Loucy (cell line): ENCODE data around the gene B3GAT2.

ENCODE experiments used
- H2AFZ ChIP-seq: fragments of 200-600 bp; sonication (generic); 2 replicates; pipeline ENCODE4 v1.6.0; 2016; ENCODE audit warnings: antibody characterized with exemption, mild to moderate bottlenecking, low read length, moderate library complexity
- H3F3A ChIP-seq: fragments of 200-600 bp; 2 replicates; pipeline ENCODE4 v1.6.0; 2016; ENCODE audit warnings: antibody characterized with exemption, low read depth, mild to moderate bottlenecking
- H3K27me3 ChIP-seq: fragments of 200-600 bp; sonication (generic); 2 replicates; pipeline ENCODE4 v1.6.1; 2014; ENCODE audit warnings: low read length, mild to moderate bottlenecking; ENCODE audit not compliant: insufficient read depth, poor library complexity, severe bottlenecking
- H3K36me3 ChIP-seq: fragments of 200-600 bp; sonication (generic); 2 replicates; pipeline ENCODE4 v1.6.1; 2016; ENCODE audit warnings: low read length; ENCODE audit not compliant: insufficient read depth
- H3K4me1 ChIP-seq: fragments of 200-600 bp; sonication (generic); 2 replicates; pipeline ENCODE4 v1.5.1; 2014; ENCODE audit warnings: low read length, mild to moderate bottlenecking; ENCODE audit not compliant: insufficient read depth, poor library complexity, severe bottlenecking
- H3K4me2 ChIP-seq: fragments of 200-600 bp; sonication (generic); 2 replicates; pipeline ENCODE4 v1.6.0; 2014; ENCODE audit warnings: antibody characterized with exemption, low read length, low read depth, mild to moderate bottlenecking; ENCODE audit not compliant: poor library complexity, severe bottlenecking
- H3K4me3 ChIP-seq: fragments of 200-600 bp; sonication (generic); 2 replicates; pipeline ENCODE4 v1.5.1; 2014; ENCODE audit warnings: low read length, mild to moderate bottlenecking, mixed read lengths; ENCODE audit not compliant: poor library complexity, severe bottlenecking
- H3K79me2 ChIP-seq: fragments of 200-600 bp; sonication (generic); 2 replicates; pipeline ENCODE4 v1.6.1; 2014; ENCODE audit warnings: low read length; ENCODE audit not compliant: insufficient read depth
- H3K9ac ChIP-seq: fragments of 200-600 bp; sonication (generic); 2 replicates; pipeline ENCODE4 v1.6.0; 2014; ENCODE audit warnings: mild to moderate bottlenecking, low read depth, low read length, moderate library complexity; ENCODE audit not compliant: poor library complexity, severe bottlenecking
- H3K9me2 ChIP-seq: fragments of 200-600 bp; sonication (generic); replicated peaks from 2 replicates; pipeline ENCODE4 v1.6.1; 2016; ENCODE audit warnings: low read depth, low read length, mixed read lengths
- H3K9me3 ChIP-seq: fragments of 200-600 bp; sonication (generic); 2 replicates; pipeline ENCODE4 v1.6.1; 2014; ENCODE audit warnings: mild to moderate bottlenecking, antibody characterized with exemption, low read length, low read depth; ENCODE audit not compliant: insufficient read depth
- H4K20me1 ChIP-seq: fragments of 200-600 bp; sonication (generic); 2 replicates; pipeline ENCODE4 v1.6.0; 2014; ENCODE audit warnings: antibody characterized with exemption, low read length, mild to moderate bottlenecking; ENCODE audit not compliant: insufficient read depth, poor library complexity, severe bottlenecking
- EZH2phosphoT487 ChIP-seq: fragments of 200-600 bp; IDR thresholded peaks from 2 replicates; pipeline ENCODE4 v1.6.1; 2018; ENCODE audit warnings: antibody characterized with exemption, mild to moderate bottlenecking, moderate library complexity, borderline replicate concordance
- TF ChIP-seq, protein P1 (sequence below): fragments of 200-600 bp; sonication (generic); conservative IDR thresholded peaks from 2 replicates; pipeline ENCODE4 v1.5.1; 2014; ENCODE audit warnings: mild to moderate bottlenecking, antibody characterized with exemption, low read length

The B3GAT2 gene

DNA sequence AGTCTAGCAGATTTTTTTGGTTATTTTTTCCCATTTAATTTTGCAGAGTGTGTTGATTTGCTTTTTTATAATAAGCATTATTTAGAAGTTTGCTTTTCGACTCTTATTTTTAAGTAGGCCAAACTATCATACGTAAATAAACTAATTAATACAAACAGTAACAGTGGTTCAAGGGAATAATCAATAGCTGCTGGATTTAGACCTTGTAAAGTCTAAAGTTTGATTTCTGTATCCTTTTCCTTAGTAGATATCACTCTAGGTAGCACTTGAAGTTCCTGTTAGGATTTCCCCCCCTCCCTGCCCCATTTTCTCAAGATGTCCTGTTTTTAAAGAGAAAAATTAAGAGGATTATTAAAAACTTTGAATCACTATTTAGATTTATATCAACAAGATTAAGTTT is 136.1 kb downstream of the B3GAT2 start:
- H3K79me2 ChIP-seq, result no peaks in the 10 kb centered on the region
- TF ChIP-seq, protein P1, sequence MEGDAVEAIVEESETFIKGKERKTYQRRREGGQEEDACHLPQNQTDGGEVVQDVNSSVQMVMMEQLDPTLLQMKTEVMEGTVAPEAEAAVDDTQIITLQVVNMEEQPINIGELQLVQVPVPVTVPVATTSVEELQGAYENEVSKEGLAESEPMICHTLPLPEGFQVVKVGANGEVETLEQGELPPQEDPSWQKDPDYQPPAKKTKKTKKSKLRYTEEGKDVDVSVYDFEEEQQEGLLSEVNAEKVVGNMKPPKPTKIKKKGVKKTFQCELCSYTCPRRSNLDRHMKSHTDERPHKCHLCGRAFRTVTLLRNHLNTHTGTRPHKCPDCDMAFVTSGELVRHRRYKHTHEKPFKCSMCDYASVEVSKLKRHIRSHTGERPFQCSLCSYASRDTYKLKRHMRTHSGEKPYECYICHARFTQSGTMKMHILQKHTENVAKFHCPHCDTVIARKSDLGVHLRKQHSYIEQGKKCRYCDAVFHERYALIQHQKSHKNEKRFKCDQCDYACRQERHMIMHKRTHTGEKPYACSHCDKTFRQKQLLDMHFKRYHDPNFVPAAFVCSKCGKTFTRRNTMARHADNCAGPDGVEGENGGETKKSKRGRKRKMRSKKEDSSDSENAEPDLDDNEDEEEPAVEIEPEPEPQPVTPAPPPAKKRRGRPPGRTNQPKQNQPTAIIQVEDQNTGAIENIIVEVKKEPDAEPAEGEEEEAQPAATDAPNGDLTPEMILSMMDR, result no peak
- TF ChIP-seq EZH2phosphoT487, result no peak

DNA sequence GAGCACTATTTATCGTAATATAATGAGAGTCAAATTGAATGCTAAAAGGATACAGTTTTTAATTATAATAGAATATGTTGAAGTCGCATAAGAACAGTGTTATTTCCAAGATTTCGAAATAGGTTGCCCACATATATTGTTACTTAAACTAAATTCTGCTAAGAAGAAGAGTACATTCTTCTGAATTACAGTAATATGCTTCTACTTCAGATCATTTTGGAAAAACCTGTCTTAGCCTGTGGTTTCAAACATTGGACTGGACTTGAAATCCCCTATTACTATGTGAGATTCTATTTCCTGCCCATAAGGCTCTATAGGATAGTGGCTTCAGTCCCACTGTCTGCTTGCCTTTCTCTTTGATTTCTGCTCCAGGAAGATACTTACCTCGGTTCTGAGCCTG is 137.2 kb downstream of the B3GAT2 start:
- no peak for TF ChIP-seq EZH2phosphoT487
- TF ChIP-seq, protein P1, result no peak
- no peaks in the 10 kb centered on the region for H3K4me1 ChIP-seq
- H3K4me3 ChIP-seq, result no peak overlapping the region
- H3K36me3 ChIP-seq, result 0 out of 2 replicates have a peak, but pooled peaks cover 9% of the 10 kb centered on the region
- no peak overlapping the region for H3K4me2 ChIP-seq
- no peaks in the 10 kb centered on the region for H4K20me1 ChIP-seq
- no peaks in the 10 kb centered on the region for H3K9me3 ChIP-seq
- no peaks in the 10 kb centered on the region for H3F3A ChIP-seq
- H2AFZ ChIP-seq, result no peak overlapping the region
- no peaks in the 10 kb centered on the region for H3K9me2 ChIP-seq
- H3K27me3 ChIP-seq, result no peaks in the 10 kb centered on the region
- H3K79me2 ChIP-seq, result no peaks in the 10 kb centered on the region
- no peak overlapping the region for H3K9ac ChIP-seq

More for the DNA sequence above, 136.1 kb downstream of the B3GAT2 start:
- no peak overlapping the region for H2AFZ ChIP-seq
- H3K4me1 ChIP-seq, result no peaks in the 10 kb centered on the region
- H3K4me2 ChIP-seq, result no peak overlapping the region
- H3K36me3 ChIP-seq, result 0 out of 2 replicates have a peak, but pooled peaks cover 9% of the 10 kb centered on the region
- H3K27me3 ChIP-seq, result no peaks in the 10 kb centered on the region
- H3K9ac ChIP-seq, result no peak overlapping the region
- no peaks in the 10 kb centered on the region for H3K9me2 ChIP-seq
- H3F3A ChIP-seq, result no peaks in the 10 kb centered on the region
- H4K20me1 ChIP-seq, result no peaks in the 10 kb centered on the region
- H3K9me3 ChIP-seq, result no peaks in the 10 kb centered on the region
- no peak overlapping the region for H3K4me3 ChIP-seq

DNA sequence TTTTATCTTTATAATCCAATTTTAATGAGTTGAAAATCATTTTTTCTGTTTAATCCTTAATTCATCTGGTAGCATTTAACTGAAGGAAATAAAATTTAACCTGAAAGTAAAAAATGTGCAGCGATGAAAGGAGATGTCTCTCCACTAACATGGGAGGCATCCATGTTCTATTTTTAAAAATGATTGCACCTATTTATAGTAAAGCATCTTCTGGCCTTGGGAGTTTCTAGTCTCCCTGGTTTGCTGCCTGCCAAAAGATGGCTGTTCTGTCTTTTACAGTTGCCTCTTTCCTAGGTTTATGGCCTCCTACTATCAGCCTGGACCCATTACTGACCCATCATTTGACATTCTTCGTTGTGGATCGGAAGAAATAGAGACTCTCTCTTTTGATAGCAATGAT is 143.0 kb downstream of the B3GAT2 start:
- no peaks in the 10 kb centered on the region for H3F3A ChIP-seq
- no peaks in the 10 kb centered on the region for H3K27me3 ChIP-seq
- H3K9ac ChIP-seq, result no peak overlapping the region
- H3K9me2 ChIP-seq, result no peaks in the 10 kb centered on the region
- no peaks in the 10 kb centered on the region for H3K9me3 ChIP-seq
- no peaks in the 10 kb centered on the region for H3K79me2 ChIP-seq
- peaks cover 3% of the 10 kb centered on the region; the same call in 1 of the 2 replicates for H3K36me3 ChIP-seq
- H3K4me1 ChIP-seq, result no peaks in the 10 kb centered on the region
- TF ChIP-seq EZH2phosphoT487, result no peak
- TF ChIP-seq, protein P1, result no peak
- H3K4me3 ChIP-seq, result no peak overlapping the region
- no peak overlapping the region for H2AFZ ChIP-seq
- no peaks in the 10 kb centered on the region for H4K20me1 ChIP-seq
- H3K4me2 ChIP-seq, result no peak overlapping the region
